ENCODE results near the gene TUBA1C.

The TUBA1C gene

GRCh38 chr12:49283541-49284429, 18.9 kb downstream of the TUBA1C start:
- no peak for DNase-seq (ENCODE audit: low spot score)

GRCh38 chr12:49284672-49285071, 19.8 kb downstream of the TUBA1C start:
- DNase-seq (ENCODE audit: low spot score) = no peak

GRCh38 chr12:49287876-49288275, 23.0 kb downstream of the TUBA1C start:
- no peak for DNase-seq (ENCODE audit: low spot score)

GRCh38 chr12:49288412-49288853, 23.6 kb downstream of the TUBA1C start:
- DNase-seq (ENCODE audit: low spot score) = peak; percentile 77

GRCh38 chr12:49288922-49289555, 24.2 kb downstream of the TUBA1C start:
- DNase-seq (ENCODE audit: low spot score) = no peak

- no peak for DNase-seq (ENCODE audit: low spot score)
These were observed 27.8 kb downstream of the TUBA1C start for GRCh38 chr12:49292729-49293055.

GRCh38 chr12:49293056-49293956, 28.4 kb downstream of the TUBA1C start:
- no peak for DNase-seq (ENCODE audit: low spot score)

GRCh38 chr12:49294086-49294803, 29.4 kb downstream of the TUBA1C start:
- no peak for DNase-seq (ENCODE audit: low spot score)

- no peak for DNase-seq (ENCODE audit: low spot score)
These were observed 29.9 kb downstream of the TUBA1C start for GRCh38 chr12:49294804-49295081.

GRCh38 chr12:49295082-49295936, 30.4 kb downstream of the TUBA1C start, which contains the start of gene PRPH:
Gene PRPH, plus strand, starts transcription at chr12:49295147. Its CDS starts 54 bp downstream, at chr12:49295201.
- DNase-seq (ENCODE audit: low spot score) = no peak

GRCh38 chr12:49296034-49296835, 31.4 kb downstream of the TUBA1C start:
- DNase-seq (ENCODE audit: low spot score) = peak; percentile 57

- peak; percentile 2 for DNase-seq (ENCODE audit: low spot score)
These were observed 32.2 kb downstream of the TUBA1C start for GRCh38 chr12:49296836-49297694.

GRCh38 chr12:49297695-49298060, 32.8 kb downstream of the TUBA1C start:
- no peak for DNase-seq (ENCODE audit: low spot score)

GRCh38 chr12:49298160-49298559, 33.3 kb downstream of the TUBA1C start:
- DNase-seq (ENCODE audit: low spot score) = no peak

- DNase-seq (ENCODE audit: low spot score) = no peak
These were observed 36.9 kb downstream of the TUBA1C start for GRCh38 chr12:49301760-49302159.

GRCh38 chr12:49304161-49304560, 39.3 kb downstream of the TUBA1C start:
- no peak for DNase-seq (ENCODE audit: low spot score)

GRCh38 chr12:49305762-49306510, 41.1 kb downstream of the TUBA1C start:
- no peak for DNase-seq (ENCODE audit: low spot score)

- no peak for DNase-seq (ENCODE audit: low spot score)
These were observed 44.5 kb downstream of the TUBA1C start for GRCh38 chr12:49309386-49309785.
